Small intestine (tissue), 7 donors: ENCODE data around the gene RCAN1. TPM values are rescaled to one million over a fixed set of nuclear protein-coding genes. Genes with fewer than 3 reads are reported as not detected.
"Not testable (repeated sequence)": the region's sequence is repeated elsewhere in the genome, so short reads cannot be mapped to it uniquely, and the experiment has no call there.

Experiments
- DNase-seq, 2 donors: peaks; one replicate each; pipeline versions ENCODE4 v3.0.0 to v3.0.0-alpha.2; 2013
- FAIRE-seq: peaks from 2 replicates; lab custom pipeline; 2012; peaks lifted over from hg19 to GRCh38; lab: Jason Lieb, UNC
- H3K27ac ChIP-seq, 3 donors: one replicate each; pipeline ENCODE4 v1.5.1; 2013; ENCODE audit warnings: low read length in 2 of 3, mild to moderate bottlenecking in 2 of 3, control low read depth in 1 of 3, inconsistent platforms in 1 of 3, low read depth in 1 of 3, moderate library complexity in 1 of 3
- H3K27me3 ChIP-seq, 3 donors: one replicate each; pipeline ENCODE4 v1.6.1; 2013; ENCODE audit warnings: low read length in 3 of 3, inconsistent platforms in 1 of 3; ENCODE audit not compliant: control insufficient read depth in 3 of 3, insufficient read depth in 3 of 3
- H3K36me3 ChIP-seq, 3 donors: one replicate each; pipeline ENCODE4 v1.6.1; 2013; ENCODE audit warnings: low read length in 3 of 3, inconsistent platforms in 1 of 3, low read depth in 1 of 3, mild to moderate bottlenecking in 1 of 3, moderate library complexity in 1 of 3; ENCODE audit not compliant: control insufficient read depth in 3 of 3, insufficient read depth in 2 of 3
- H3K4me1 ChIP-seq, 3 donors: one replicate each; pipeline ENCODE4 v1.6.1; 2013; ENCODE audit warnings: low read length in 2 of 3, inconsistent platforms in 1 of 3, low read depth in 1 of 3, mild to moderate bottlenecking in 1 of 3, moderate library complexity in 1 of 3; ENCODE audit not compliant: control insufficient read depth in 3 of 3, insufficient read depth in 2 of 3
- H3K4me3 ChIP-seq, 3 donors: one replicate each; pipeline ENCODE4 v1.5.1; 2013; ENCODE audit warnings: low read length in 3 of 3, control low read depth in 1 of 3, inconsistent platforms in 1 of 3, low read depth in 1 of 3, mild to moderate bottlenecking in 1 of 3, moderate library complexity in 1 of 3
- H3K9me3 ChIP-seq, 2 donors: one replicate each; pipeline ENCODE4 v1.6.1; 2013; ENCODE audit warnings: low read depth in 1 of 2, low read length in 1 of 2; ENCODE audit not compliant: control insufficient read depth in 2 of 2, insufficient read depth in 1 of 2
- WGBS, 3 donors: extraction: QIAGEN DNeasy Blood & Tissue Kit; methylation state at CpG; one replicate each; pipeline ENCODE4 v1.1.7; 2013; 5-methylcytosine and 5-hydroxymethylcytosine counted together
- polyA plus RNA-seq, 4 donors: library from polyadenylated mRNA; stranded (reverse) in 3 of 4; unstranded in 1 of 4; fragments of 200-250 nt in 3 of 4; fragments of 120-200 nt in 1 of 4; gene quantifications; one replicate each; pipeline versions ENCODE4 v1.2.1 to v1.2.3, GENCODE V29; 2013
- donor health status: healthy with polysubstance abuse.
- donor health status: control.
- donor health status: control.
- donor health status: Bipolar disorder and iron deficiency.
- donor health status: healthy.

The RCAN1 gene
- polyA plus RNA-seq, 4 donors = 23.6 to 46.8 (median 35.3) TPM

GRCh38 chr21:34502480-34503106 lies 112.3 kb downstream of the RCAN1 start:
- WGBS, 3 donors = 73 to 85% (median 84%) methylated on average over 3 of the region's 3 CpGs
- peaks cover 0 to 4% (median 3%) of the 10 kb centered on the region in 3 donors for H3K27me3 ChIP-seq
- no peak for FAIRE-seq

DNA sequence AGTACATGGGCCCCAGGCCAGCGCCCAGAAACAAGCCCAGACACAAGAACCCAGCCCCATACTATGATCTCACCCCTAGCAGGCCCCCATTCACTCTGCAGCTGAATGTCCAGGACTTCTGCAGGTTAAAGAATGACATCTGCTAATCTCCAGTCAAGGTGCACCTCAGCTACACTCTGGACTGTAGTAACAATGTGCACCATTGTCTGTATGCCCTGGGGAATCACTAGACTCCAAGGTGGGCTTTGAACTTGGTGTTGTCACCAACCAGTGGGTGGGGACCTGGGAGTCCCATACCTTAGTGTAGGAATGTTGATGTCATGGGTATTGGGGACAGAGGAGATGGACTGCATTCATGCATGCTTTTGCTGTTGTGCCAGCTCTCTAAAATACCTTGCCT lies 113.2 kb downstream of the RCAN1 start:
- H3K36me3 ChIP-seq = no peaks in the 10 kb centered on the region
- WGBS, 3 donors = 8 to 46% (median 41%) methylated on average over 1 of the region's 1 CpG
- peaks cover 0 to 4% (median 2%) of the 10 kb centered on the region in 3 donors for H3K27me3 ChIP-seq
- peaks cover 0 to 15% of the 10 kb centered on the region in 2 donors for H3K9me3 ChIP-seq
- no peaks in the 10 kb centered on the region for H3K4me1 ChIP-seq
- H3K27ac ChIP-seq = no peak overlapping the region
- no peak for DNase-seq
- no peak overlapping the region for H3K4me3 ChIP-seq
- FAIRE-seq = no peak

More at GRCh38 chr21:34502480-34503106, 112.3 kb downstream of the RCAN1 start:
- no peaks in the 10 kb centered on the region for H3K4me1 ChIP-seq
- no peak for DNase-seq
- H3K27ac ChIP-seq = no peak overlapping the region
- no peak overlapping the region for H3K4me3 ChIP-seq
- peaks cover 0 to 15% of the 10 kb centered on the region in 2 donors for H3K9me3 ChIP-seq
- no peaks in the 10 kb centered on the region for H3K36me3 ChIP-seq

- no peak overlapping the region for H3K27ac ChIP-seq
- no peaks in the 10 kb centered on the region for H3K4me1 ChIP-seq
- peaks cover 0 to 4% (median 2%) of the 10 kb centered on the region in 3 donors for H3K27me3 ChIP-seq
- no peak for DNase-seq
- 50 to 70% (median 58%) methylated on average over 1 of the region's 1 CpG for WGBS, 3 donors
- no peaks in the 10 kb centered on the region for H3K36me3 ChIP-seq
- H3K9me3 ChIP-seq = peaks cover 0 to 15% of the 10 kb centered on the region in 2 donors
- no peak for FAIRE-seq
- no peak overlapping the region for H3K4me3 ChIP-seq
Observed at GRCh38 chr21:34500191-34500590, 114.7 kb downstream of the RCAN1 start.

DNA sequence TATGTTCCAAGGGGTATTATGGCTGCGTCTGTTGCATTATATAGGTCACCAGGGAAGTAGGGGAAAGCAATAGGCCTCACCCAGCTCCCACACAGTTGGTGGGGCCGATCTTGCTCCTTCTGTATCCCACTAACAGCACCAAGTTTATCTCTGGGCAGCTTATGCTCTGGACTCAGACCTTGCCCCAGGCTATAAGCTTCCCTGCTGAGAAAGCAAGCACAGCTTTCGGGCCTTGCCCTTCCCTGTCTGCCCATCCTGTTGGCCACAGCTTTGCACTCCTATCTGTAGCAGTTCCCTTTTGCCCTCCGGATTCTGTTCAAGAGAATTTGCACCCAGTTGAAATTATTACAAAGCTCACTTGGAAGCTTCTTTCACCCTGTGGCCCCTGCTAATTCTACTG lies 115.8 kb downstream of the RCAN1 start:
- no peak for DNase-seq

DNA sequence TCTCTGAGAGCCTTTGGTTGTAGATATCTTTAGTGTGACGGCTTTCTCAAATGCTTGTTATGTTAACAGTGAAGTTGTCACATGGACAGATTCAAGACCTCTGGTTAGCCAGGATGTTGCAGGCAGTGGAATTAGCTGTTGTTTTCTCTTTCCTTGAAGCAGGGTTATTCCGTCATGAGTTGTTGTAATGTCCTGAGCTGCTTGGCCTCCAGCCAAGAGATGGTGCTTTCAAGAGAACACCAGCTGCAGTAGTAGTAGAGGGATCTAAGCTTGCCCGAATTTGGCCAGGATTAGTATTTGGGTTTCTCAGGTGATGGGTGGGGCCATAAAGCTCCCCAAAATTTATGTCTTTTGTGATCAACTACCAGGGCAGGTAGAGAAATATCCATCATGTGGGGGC lies 116.3 kb downstream of the RCAN1 start:
- DNase-seq (no peak), FAIRE-seq (no peak)
- WGBS, 3 donors = 50 to 69% (median 65%) methylated on average over 3 of the region's 3 CpGs

More for the DNA sequence above, 115.8 kb downstream of the RCAN1 start:
- 77 to 87% (median 82%) methylated on average over 4 of the region's 4 CpGs for WGBS, 3 donors
- Histone ChIP-seq H3K9me3 (peaks cover 0 to 15% of the 10 kb centered on the region in 2 donors), H3K4me1 (no peaks in the 10 kb centered on the region), H3K4me3 (no peak overlapping the region), H3K27me3 (peaks cover 0 to 4% (median 2%) of the 10 kb centered on the region in 3 donors), H3K36me3 (no peaks in the 10 kb centered on the region), H3K27ac (no peak overlapping the region)
- FAIRE-seq = no peak

GRCh38 chr21:34483854-34484253 lies 131.1 kb downstream of the RCAN1 start:
- not testable (repeated sequence) for DNase-seq, H3K27ac ChIP-seq, H3K27me3 ChIP-seq, H3K4me1 ChIP-seq, H3K4me3 ChIP-seq, H3K9me3 ChIP-seq, H3K36me3 ChIP-seq, FAIRE-seq
- WGBS, 3 donors = no CpG with 5 or more reads among the region's 5 CpGs

More for the DNA sequence above, 116.3 kb downstream of the RCAN1 start:
- H3K4me3 ChIP-seq = no peak overlapping the region
- H3K4me1 ChIP-seq = no peaks in the 10 kb centered on the region
- no peak overlapping the region for H3K27ac ChIP-seq
- peaks cover 0 to 4% (median 2%) of the 10 kb centered on the region in 3 donors for H3K27me3 ChIP-seq
- peaks cover 0 to 15% of the 10 kb centered on the region in 2 donors for H3K9me3 ChIP-seq
- no peaks in the 10 kb centered on the region for H3K36me3 ChIP-seq

DNA sequence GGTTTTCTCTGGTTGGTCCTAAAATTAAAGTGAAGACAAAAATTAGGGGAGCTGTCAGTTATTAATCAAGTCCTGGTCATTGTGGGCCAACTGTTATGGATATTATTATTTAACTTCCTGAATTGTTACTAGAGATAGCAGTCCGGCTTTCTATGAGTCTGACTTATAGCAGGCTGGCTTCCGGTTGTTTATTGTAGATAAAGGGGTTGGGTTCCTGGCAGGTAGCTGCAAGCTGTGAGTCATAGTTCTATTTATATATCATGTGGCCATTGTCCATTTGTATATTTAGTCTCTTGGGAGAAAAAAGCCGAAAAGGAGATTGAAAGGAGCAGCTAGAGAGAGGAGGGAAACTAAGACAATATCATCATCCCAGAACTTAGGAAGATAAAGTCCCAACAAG lies 131.5 kb downstream of the RCAN1 start:
- no CpG with 5 or more reads among the region's 3 CpGs for WGBS, 3 donors
- H3K27me3 ChIP-seq, H3K27ac ChIP-seq, H3K36me3 ChIP-seq, H3K4me3 ChIP-seq, H3K9me3 ChIP-seq, DNase-seq, H3K4me1 ChIP-seq, FAIRE-seq: not testable (repeated sequence)

DNA sequence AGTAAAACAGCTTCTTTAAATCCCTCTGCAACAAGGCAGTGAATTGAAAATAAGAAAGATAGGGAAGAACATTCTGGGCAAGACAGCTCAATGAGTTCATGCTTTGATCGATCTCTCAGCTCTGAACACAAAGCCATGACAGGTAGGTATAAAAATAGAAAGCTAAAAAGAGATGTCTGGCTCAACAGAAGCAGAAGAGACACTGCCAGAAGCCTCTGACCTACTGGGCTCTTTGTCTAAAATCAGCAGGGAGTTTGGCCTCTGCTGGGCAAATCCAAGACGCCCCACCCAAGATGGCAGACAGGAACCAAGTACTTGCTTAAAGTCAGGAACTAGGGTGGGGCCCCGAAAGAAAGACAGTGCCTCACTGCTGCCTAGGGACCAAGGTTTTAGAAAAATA lies 147.6 kb downstream of the RCAN1 start:
- FAIRE-seq, H3K27me3 ChIP-seq, H3K4me3 ChIP-seq, H3K9me3 ChIP-seq, H3K4me1 ChIP-seq, DNase-seq, H3K27ac ChIP-seq, H3K36me3 ChIP-seq: not testable (repeated sequence)
- no CpG with 5 or more reads among the region's 3 CpGs for WGBS, 3 donors
